Breast epithelium (tissue), 3 donors: Measurements from ENCODE around the gene ZFHX3.

Experiments used
- POLR2A ChIP-seq: fragments of 450-650 bp; IDR thresholded peaks from one replicate; pipeline ENCODE4 v1.6.1; 2016; ENCODE audit warnings: antibody characterized with exemption, mild to moderate bottlenecking, moderate library complexity
- POLR2AphosphoS5 ChIP-seq, 3 donors: sonication (generic); formaldehyde crosslinking; IDR thresholded peaks; one replicate each; pipeline ENCODE4 v1.6.1; 2017; ENCODE audit warnings: antibody characterized with exemption in 3 of 3
- TF ChIP-seq, protein P1 (sequence below), 3 donors: fragments of 450-650 bp; IDR thresholded peaks; one replicate each; pipeline ENCODE4 v1.5.1; 2016 to 2017; ENCODE audit warnings: antibody characterized with exemption in 3 of 3, mild to moderate bottlenecking in 3 of 3, moderate library complexity in 3 of 3

DNA sequence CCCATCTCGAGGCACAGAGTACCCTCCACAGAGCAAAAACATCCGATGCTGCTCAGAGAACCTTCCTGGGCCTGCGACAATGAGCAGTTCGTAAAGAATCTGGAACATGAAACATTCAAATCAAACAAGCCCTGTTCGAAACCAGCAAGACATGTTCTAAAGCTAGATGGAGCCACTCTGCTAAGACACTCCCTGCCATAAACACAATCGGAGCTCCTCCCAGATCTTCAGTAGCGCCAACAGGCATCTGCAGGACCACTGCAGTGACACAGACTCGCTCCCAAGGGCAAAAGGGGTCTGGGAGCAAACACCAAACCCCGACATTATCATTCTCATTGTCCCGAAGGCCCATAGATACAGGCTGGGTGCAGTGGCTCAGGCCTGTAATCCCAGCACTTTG is 108.7 kb downstream of the ZFHX3 start:
- TF ChIP-seq, protein P1, sequence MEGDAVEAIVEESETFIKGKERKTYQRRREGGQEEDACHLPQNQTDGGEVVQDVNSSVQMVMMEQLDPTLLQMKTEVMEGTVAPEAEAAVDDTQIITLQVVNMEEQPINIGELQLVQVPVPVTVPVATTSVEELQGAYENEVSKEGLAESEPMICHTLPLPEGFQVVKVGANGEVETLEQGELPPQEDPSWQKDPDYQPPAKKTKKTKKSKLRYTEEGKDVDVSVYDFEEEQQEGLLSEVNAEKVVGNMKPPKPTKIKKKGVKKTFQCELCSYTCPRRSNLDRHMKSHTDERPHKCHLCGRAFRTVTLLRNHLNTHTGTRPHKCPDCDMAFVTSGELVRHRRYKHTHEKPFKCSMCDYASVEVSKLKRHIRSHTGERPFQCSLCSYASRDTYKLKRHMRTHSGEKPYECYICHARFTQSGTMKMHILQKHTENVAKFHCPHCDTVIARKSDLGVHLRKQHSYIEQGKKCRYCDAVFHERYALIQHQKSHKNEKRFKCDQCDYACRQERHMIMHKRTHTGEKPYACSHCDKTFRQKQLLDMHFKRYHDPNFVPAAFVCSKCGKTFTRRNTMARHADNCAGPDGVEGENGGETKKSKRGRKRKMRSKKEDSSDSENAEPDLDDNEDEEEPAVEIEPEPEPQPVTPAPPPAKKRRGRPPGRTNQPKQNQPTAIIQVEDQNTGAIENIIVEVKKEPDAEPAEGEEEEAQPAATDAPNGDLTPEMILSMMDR (IDR thresholded peaks at IDR 0.05) = no peak
- TF ChIP-seq POLR2AphosphoS5 (IDR thresholded peaks at IDR 0.05) = no peak
- TF ChIP-seq POLR2A = no peak
